DOHH2 (cell line): ENCODE measurements around the gene CNGB1.

Experiments used
- EZH2phosphoT487 ChIP-seq: fragments of 200-600 bp; sonication (generic); IDR thresholded peaks from 2 replicates; pipeline ENCODE4 v1.6.1; 2017; ENCODE audit warnings: borderline replicate concordance, mild to moderate bottlenecking, antibody characterized with exemption, low read length, moderate library complexity, mixed read lengths
- TF ChIP-seq, protein P1 (sequence below): fragments of 200-600 bp; sonication (generic); IDR thresholded peaks from one replicate; pipeline ENCODE4 v1.5.1; 2014; ENCODE audit warnings: antibody characterized with exemption, mild to moderate bottlenecking, low read depth, low read length; ENCODE audit not compliant: poor library complexity, severe bottlenecking

- TF ChIP-seq, protein P1, sequence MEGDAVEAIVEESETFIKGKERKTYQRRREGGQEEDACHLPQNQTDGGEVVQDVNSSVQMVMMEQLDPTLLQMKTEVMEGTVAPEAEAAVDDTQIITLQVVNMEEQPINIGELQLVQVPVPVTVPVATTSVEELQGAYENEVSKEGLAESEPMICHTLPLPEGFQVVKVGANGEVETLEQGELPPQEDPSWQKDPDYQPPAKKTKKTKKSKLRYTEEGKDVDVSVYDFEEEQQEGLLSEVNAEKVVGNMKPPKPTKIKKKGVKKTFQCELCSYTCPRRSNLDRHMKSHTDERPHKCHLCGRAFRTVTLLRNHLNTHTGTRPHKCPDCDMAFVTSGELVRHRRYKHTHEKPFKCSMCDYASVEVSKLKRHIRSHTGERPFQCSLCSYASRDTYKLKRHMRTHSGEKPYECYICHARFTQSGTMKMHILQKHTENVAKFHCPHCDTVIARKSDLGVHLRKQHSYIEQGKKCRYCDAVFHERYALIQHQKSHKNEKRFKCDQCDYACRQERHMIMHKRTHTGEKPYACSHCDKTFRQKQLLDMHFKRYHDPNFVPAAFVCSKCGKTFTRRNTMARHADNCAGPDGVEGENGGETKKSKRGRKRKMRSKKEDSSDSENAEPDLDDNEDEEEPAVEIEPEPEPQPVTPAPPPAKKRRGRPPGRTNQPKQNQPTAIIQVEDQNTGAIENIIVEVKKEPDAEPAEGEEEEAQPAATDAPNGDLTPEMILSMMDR = no peak
- no peak for TF ChIP-seq EZH2phosphoT487
Observed at GRCh38 chr16:57920215-57920879, 50.6 kb downstream of the CNGB1 start.
